Choroid plexus epithelial cell (primary cell): ENCODE measurements around the gene PSMC4.

Source experiments
- DNase-seq: peaks from one replicate; pipeline ENCODE4 v3.0.0-alpha.2; 2010; ENCODE audit warnings: low read depth
- H3K4me3 ChIP-seq: 2 replicates; pipeline ENCODE4 v1.5.1; 2011; ENCODE audit warnings: low read depth, mild to moderate bottlenecking, control low read depth, low read length, moderate library complexity
- CTCF ChIP-seq: conservative IDR thresholded peaks from 2 replicates; pipeline ENCODE4 v1.5.1; 2011; ENCODE audit warnings: low read depth, mild to moderate bottlenecking, control low read depth, inconsistent platforms, low read length, moderate library complexity

PSMC4 gene

GRCh38 chr19:39996218-39996810, 25.3 kb downstream of the PSMC4 start:
- peak overlapping the region; percentile 85 for H3K4me3 ChIP-seq
- no peak for TF ChIP-seq CTCF
- peak; percentile 53 for DNase-seq

GRCh38 chr19:39996811-39997637, 26.1 kb downstream of the PSMC4 start, which contains the start of gene ZNF546:
Gene ZNF546 (plus strand): TSS chr19:39997060. CDS start chr19:39998327, 1,267 bp downstream.
- no peak for TF ChIP-seq CTCF
- H3K4me3 ChIP-seq, result peak within 1 kb of the TSS; percentile 85
- peak; percentile 90 for DNase-seq

GRCh38 chr19:39997638-39998216, 26.8 kb downstream of the PSMC4 start:
- DNase-seq, result peak; percentile 60
- H3K4me3 ChIP-seq, result peak overlapping the region; percentile 85
- TF ChIP-seq CTCF, result no peak

GRCh38 chr19:39998501-39998900, 27.5 kb downstream of the PSMC4 start:
- DNase-seq, result no peak
- H3K4me3 ChIP-seq, result no peak overlapping the region
- no peak for TF ChIP-seq CTCF

GRCh38 chr19:40005691-40006272, 34.8 kb downstream of the PSMC4 start:
- DNase-seq, result no peak
- H3K4me3 ChIP-seq, result no peak overlapping the region
- TF ChIP-seq CTCF, result no peak

GRCh38 chr19:40006273-40006691, 35.3 kb downstream of the PSMC4 start:
- no peak overlapping the region for H3K4me3 ChIP-seq
- TF ChIP-seq CTCF, result no peak
- peak; percentile 88 for DNase-seq
